Activated CD4-positive, CD25-positive, alpha-beta regulatory T cell treated with anti-CD3 and anti-CD28 coated beads, Interleukin-2, amount 50 U/mL, for 72 hours (primary cell): Measurements from ENCODE around the gene TRIM21.
"Not testable (repeated sequence)": the region's sequence is repeated elsewhere in the genome, so short reads cannot be mapped to it uniquely, and the experiment has no call there.

Experiments used
- DNase-seq: peaks from one replicate; pipeline ENCODE4 v3.0.0; 2021

Gene TRIM21

GRCh38 chr11:4393209-4393857, at the start of gene TRIM21:
Gene TRIM21, minus strand, starts transcription at chr11:4393702. Its CDS starts 3,293 bp downstream, at chr11:4390409.
- peak; percentile 89 for DNase-seq

- DNase-seq = no peak
Measured at GRCh38 chr11:4441515-4441914, 48.0 kb upstream of the TRIM21 start.

GRCh38 chr11:4436411-4436810, 42.9 kb upstream of the TRIM21 start:
- DNase-seq = no peak

- no peak for DNase-seq
Measured at GRCh38 chr11:4433856-4434255, 40.4 kb upstream of the TRIM21 start.

- no peak for DNase-seq
Measured at GRCh38 chr11:4430051-4430450, 36.5 kb upstream of the TRIM21 start.

- no peak for DNase-seq
Measured at GRCh38 chr11:4418403-4418802, 24.9 kb upstream of the TRIM21 start.

- DNase-seq = no peak
Measured at GRCh38 chr11:4416816-4417215, 23.3 kb upstream of the TRIM21 start.

GRCh38 chr11:4416306-4416705, 22.8 kb upstream of the TRIM21 start:
- DNase-seq = no peak

- not testable (repeated sequence) for DNase-seq
Measured at GRCh38 chr11:4406206-4406605, 12.7 kb upstream of the TRIM21 start.

GRCh38 chr11:4393858-4394223, 339 bp upstream of the TRIM21 start:
- DNase-seq = no peak

- no peak for DNase-seq
Measured at GRCh38 chr11:4388221-4388620, 5.3 kb downstream of the TRIM21 start.

GRCh38 chr11:4385978-4386740, 7.3 kb downstream of the TRIM21 start:
- DNase-seq = no peak

GRCh38 chr11:4381901-4382300, 11.6 kb downstream of the TRIM21 start:
- no peak for DNase-seq

- DNase-seq = no peak
Measured at GRCh38 chr11:4375431-4376140, 17.9 kb downstream of the TRIM21 start.

- no peak for DNase-seq
Measured at GRCh38 chr11:4370166-4370565, 23.3 kb downstream of the TRIM21 start.

- no peak for DNase-seq
Measured at GRCh38 chr11:4368286-4368685, 25.2 kb downstream of the TRIM21 start, which contains the start of gene OR52B4. Gene OR52B4, minus strand, starts transcription at chr11:4368386. Its CDS starts 91 bp downstream, at chr11:4368295.

GRCh38 chr11:4348142-4348541, 45.4 kb downstream of the TRIM21 start:
- not testable (repeated sequence) for DNase-seq

- not testable (repeated sequence) for DNase-seq
Measured at GRCh38 chr11:4345366-4345765, 48.1 kb downstream of the TRIM21 start.
